Endothelial cell of umbilical vein (primary cell): ENCODE data around the gene TNS1. TPM values are rescaled to one million over a fixed set of nuclear protein-coding genes. Genes with fewer than 3 reads are reported as not detected.
A peak's percentile ranks its signal among the peaks of the same experiment; 100 is the strongest.

Experiments
- BruUV-seq: library from RNA; stranded (reverse); fragments of 400-500 nt; replicated peaks from 2 replicates; lab custom pipeline; 2021; lab: Mats Ljungman, UMichigan
- CTCF ChIA-PET: fragments of 300-600, 350-600 bp; sonication (Branson Sonifier 250); formaldehyde crosslinking; loops from one replicate; lab custom pipeline; 2021; ENCODE audit warnings: antibody characterized with exemption, inconsistent platforms; lab: Charles Lee
- POLR2A ChIA-PET: fragments of 300-600, 350-600 bp; sonication (Branson Sonifier 250); formaldehyde crosslinking; loops from one replicate; lab custom pipeline; 2021; ENCODE audit warnings: antibody characterized with exemption, inconsistent platforms; lab: Charles Lee
- DNase-seq: peaks from one replicate; pipeline ENCODE4 v3.0.0-alpha.2; 2011; ENCODE audit warnings: low read depth, low spot score
- FAIRE-seq: peaks from 2 replicates; lab custom pipeline; 2011; peaks lifted over from hg19 to GRCh38; lab: Jason Lieb, UNC
- H2AFZ ChIP-seq: 2 replicates; pipeline ENCODE4 v1.6.0; 2012; ENCODE audit warnings: low read depth, low read length, control low read depth, inconsistent platforms
- H3K27ac ChIP-seq: 2 replicates; pipeline ENCODE4 v1.5.1; 2011; ENCODE audit warnings: low read depth, mild to moderate bottlenecking, control low read depth, low read length, moderate library complexity; ENCODE audit not compliant: insufficient read depth
- H3K27me3 ChIP-seq, 2 experiments: 2 replicates each; pipeline versions ENCODE4 v1.6.0 to v1.6.1; 2011; ENCODE audit warnings: low read length in 2 of 2, mixed read lengths in 1 of 2; ENCODE audit not compliant: control insufficient read depth in 2 of 2, insufficient read depth in 2 of 2
- H3K36me3 ChIP-seq, 2 experiments: 2 replicates in 1 of 2; 3 replicates in 1 of 2; pipeline ENCODE4 v1.5.1; 2011; ENCODE audit warnings: low read length in 2 of 2, mild to moderate bottlenecking in 1 of 2, moderate library complexity in 1 of 2; ENCODE audit not compliant: control insufficient read depth in 2 of 2, insufficient read depth in 2 of 2; ENCODE audit errors: extremely low read depth in 1 of 2
- H3K4me1 ChIP-seq: 3 replicates; pipeline ENCODE4 v1.5.1; 2011; ENCODE audit warnings: mild to moderate bottlenecking, low read length; ENCODE audit not compliant: control insufficient read depth, insufficient read depth; ENCODE audit errors: extremely low read depth
- H3K4me2 ChIP-seq: 2 replicates; pipeline ENCODE4 v1.6.1; 2011; ENCODE audit warnings: low read length, control low read depth, mixed read lengths; ENCODE audit not compliant: insufficient read depth
- H3K4me3 ChIP-seq, 3 experiments: fragments of 200-600 bp in 1 of 3; sonication (generic), shearing (Covaris generic) in 1 of 3; replicated peaks in 1 of 3; 2 replicates each; pipeline ENCODE4 v1.5.1; 2011 to 2016; ENCODE audit warnings: control low read depth in 3 of 3, low read length in 3 of 3, mild to moderate bottlenecking in 2 of 3, inconsistent platforms in 1 of 3, low read depth in 1 of 3, moderate library complexity in 1 of 3; ENCODE audit not compliant: insufficient read depth in 1 of 3
- H3K79me2 ChIP-seq: 2 replicates; pipeline ENCODE4 v1.6.0; 2012; ENCODE audit warnings: low read length, inconsistent platforms; ENCODE audit not compliant: control insufficient read depth, insufficient read depth
- H3K9ac ChIP-seq: replicated peaks from 2 replicates; pipeline ENCODE3; 2011; ENCODE audit warnings: low read length, control low read depth; ENCODE audit not compliant: insufficient read depth; ENCODE audit errors: extremely low read depth
- H3K9me1 ChIP-seq: replicated peaks from 3 replicates; pipeline ENCODE4 v1.6.0; 2011; ENCODE audit warnings: mild to moderate bottlenecking, low read length; ENCODE audit not compliant: control insufficient read depth, insufficient read depth; ENCODE audit errors: extremely low read depth
- H3K9me3 ChIP-seq: replicated peaks from 2 replicates; pipeline ENCODE4 v1.5.1; 2012; ENCODE audit warnings: low read length, inconsistent platforms; ENCODE audit not compliant: control insufficient read depth, insufficient read depth
- H4K20me1 ChIP-seq: replicated peaks from 2 replicates; pipeline ENCODE3; 2011; ENCODE audit warnings: mild to moderate bottlenecking, low read length; ENCODE audit not compliant: control insufficient read depth, insufficient read depth; ENCODE audit errors: extremely low read depth
- CTCF ChIP-seq, 2 donors: IDR thresholded peaks; 1 replicate in 1 of 2; 2 replicates in 1 of 2; pipeline ENCODE4 v1.5.1; 2011; ENCODE audit warnings: low read length in 2 of 2, mild to moderate bottlenecking in 2 of 2, moderate library complexity in 2 of 2, control low read depth in 1 of 2, inconsistent platforms in 1 of 2, low read depth in 1 of 2; ENCODE audit not compliant: insufficient read depth in 1 of 2; ENCODE audit errors: extremely low read depth in 1 of 2
- EZH2 ChIP-seq: IDR thresholded peaks from 2 replicates; pipeline ENCODE4 v1.6.1; 2012; ENCODE audit warnings: borderline replicate concordance, low read depth, mild to moderate bottlenecking, moderate library complexity, low read length, inconsistent platforms; ENCODE audit not compliant: severe bottlenecking
- FOS ChIP-seq: IDR thresholded peaks from 2 replicates; pipeline ENCODE4 v1.6.1; 2011; ENCODE audit warnings: mild to moderate bottlenecking, low read length, moderate library complexity, borderline replicate concordance; ENCODE audit not compliant: insufficient read depth
- GATA2 ChIP-seq: IDR thresholded peaks from 2 replicates; pipeline ENCODE4 v1.7.0; 2011; ENCODE audit warnings: low read depth, mild to moderate bottlenecking, moderate library complexity, mixed read lengths, low read length; ENCODE audit not compliant: insufficient read length, insufficient read depth
- JUN ChIP-seq: IDR thresholded peaks from 2 replicates; pipeline ENCODE4 v1.6.1; 2011; ENCODE audit warnings: borderline replicate concordance, low read depth; ENCODE audit not compliant: insufficient read length, insufficient read depth
- MAX ChIP-seq: IDR thresholded peaks from 2 replicates; pipeline ENCODE4 v1.6.1; 2011; ENCODE audit not compliant: insufficient read depth, insufficient read length
- MYC ChIP-seq: IDR thresholded peaks from one replicate; pipeline ENCODE4 v1.6.1; 2011; ENCODE audit warnings: mild to moderate bottlenecking, low read depth, low read length
- POLR2A ChIP-seq: IDR thresholded peaks from 2 replicates; pipeline ENCODE4 v1.6.1; 2012; ENCODE audit warnings: low read depth, mild to moderate bottlenecking, control low read depth, low read length
- POLR2AphosphoS5 ChIP-seq: IDR thresholded peaks from 2 replicates; pipeline ENCODE4 v1.6.1; 2012; ENCODE audit warnings: low read depth, mild to moderate bottlenecking, control low read depth, low read length, moderate library complexity; ENCODE audit not compliant: insufficient read depth
- dilution Hi-C: fragments of 300-500 bp; cut with MboI; formaldehyde crosslinking; loops from one replicate; pipeline ENCODE4 v1.15.0; 2019; ENCODE audit warnings: low sequenced_read_pairs; ENCODE audit not compliant: extremely low pct_ligation_motif_present
- intact Hi-C: fragments of 100-400 bp; cut with micrococcal nuclease; formaldehyde crosslinking; loops from one replicate; pipeline ENCODE4 v1.10.0; 2022
- polyA plus RNA-seq, 4 experiments: library from polyadenylated mRNA; depleted of rRNA in 3 of 4; stranded (reverse) in 3 of 4; unstranded in 1 of 4; fragments of >200 nt; gene quantifications; 2 replicates each; pipeline versions ENCODE4 v1.2.1 to v1.2.3, GENCODE V29; 2011 to 2012; ENCODE audit warnings: missing spikeins in 1 of 4
- total RNA-seq: library from RNA; stranded (reverse); gene quantifications from 2 replicates; pipeline ENCODE4 v1.2.3, GENCODE V29; 2021

TNS1 gene
- total and polyA plus RNA-seq, 2 donors (not counting 3 experiments of a cell fraction or from before 2014, with no cell fraction given) = 11.0 to 52.1 TPM

GRCh38 chr2:217800433-217801114, 202.2 kb downstream of the TNS1 start:
- intact Hi-C loops = no loop called here
- H3K36me3 ChIP-seq = peaks cover 0 to 4% of the 10 kb centered on the region in 2 experiments
- H3K79me2 ChIP-seq = no peaks in the 10 kb centered on the region
- ChIA-PET CTCF (interaction anchor here (1.0 to 1.8 kb wide), 4 partner anchors 10 to 194 kb away, joined by 3 to 8 read pairs (median 4); no protein-coding TSS in a partner anchor), POLR2A (no interaction called here)
- H3K27me3 ChIP-seq = no peaks in the 10 kb centered on the region
- no peaks in the 10 kb centered on the region for H3K4me1 ChIP-seq
- H3K9ac ChIP-seq = no peak overlapping the region
- H3K9me1 ChIP-seq = no peaks in the 10 kb centered on the region
- dilution Hi-C loops = no loop called here
- no peak overlapping the region for H3K4me2 ChIP-seq
- DNase-seq (no peak), FAIRE-seq (no peak)
- H2AFZ ChIP-seq = no peak overlapping the region
- no TSS peak for BruUV-seq
- no peak overlapping the region for H3K4me3 ChIP-seq
- H3K9me3 ChIP-seq = no peaks in the 10 kb centered on the region
- TF ChIP-seq FOS = no peak
- TF ChIP-seq POLR2A = no peak
- TF ChIP-seq JUN = no peak
- no peaks in the 10 kb centered on the region for H4K20me1 ChIP-seq
- H3K27ac ChIP-seq = no peak overlapping the region

- no peak overlapping the region for H3K4me3 ChIP-seq
- FAIRE-seq (no peak), DNase-seq (no peak)
- dilution Hi-C loops (no loop called here), intact Hi-C loops (no loop called here)
- no peaks in the 10 kb centered on the region for H3K9me3 ChIP-seq
- H3K36me3 ChIP-seq = peaks cover 0 to 4% of the 10 kb centered on the region in 2 experiments
- ChIA-PET POLR2A (no interaction called here), CTCF (interaction anchor here (1.0 to 1.8 kb wide), 6 partner anchors 9 to 194 kb away, joined by 3 to 8 read pairs (median 5); no protein-coding TSS in a partner anchor)
- no peaks in the 10 kb centered on the region for H3K4me1 ChIP-seq
- no peak overlapping the region for H3K9ac ChIP-seq
- no peak for TF ChIP-seq CTCF (IDR thresholded peaks at IDR 0.05; ENCODE audit: extremely low read depth in 1 of 2, insufficient read depth in 1 of 2, low read depth in 1 of 2, low read length in 2 of 2)
- TF ChIP-seq JUN = no peak
- TF ChIP-seq FOS = no peak
- TF ChIP-seq MYC = no peak
- no peak for TF ChIP-seq POLR2A
- TF ChIP-seq GATA2 = no peak
- no peak for TF ChIP-seq EZH2
- TF ChIP-seq MAX = no peak
- TF ChIP-seq POLR2AphosphoS5 = no peak
- no peak overlapping the region for H3K4me2 ChIP-seq
- TSS peak; percentile 9 for BruUV-seq
- no peaks in the 10 kb centered on the region for H4K20me1 ChIP-seq
- no peak overlapping the region for H2AFZ ChIP-seq
- H3K9me1 ChIP-seq = no peaks in the 10 kb centered on the region
- no peaks in the 10 kb centered on the region for H3K79me2 ChIP-seq
- no peaks in the 10 kb centered on the region for H3K27me3 ChIP-seq
- no peak overlapping the region for H3K27ac ChIP-seq
Observed at GRCh38 chr2:217799563-217800432, 203.0 kb downstream of the TNS1 start.
